Measurements from ENCODE around the gene ZNF211.

The ZNF211 gene

GRCh38 chr19:57682226-57682766 lies 49.3 kb downstream of the ZNF211 start:
- no peak for TF ChIP-seq CTCF (IDR thresholded peaks at IDR 0.05)

- TF ChIP-seq CTCF (IDR thresholded peaks at IDR 0.05) = no peak
Observed at GRCh38 chr19:57686727-57687126, 53.8 kb downstream of the ZNF211 start.

DNA sequence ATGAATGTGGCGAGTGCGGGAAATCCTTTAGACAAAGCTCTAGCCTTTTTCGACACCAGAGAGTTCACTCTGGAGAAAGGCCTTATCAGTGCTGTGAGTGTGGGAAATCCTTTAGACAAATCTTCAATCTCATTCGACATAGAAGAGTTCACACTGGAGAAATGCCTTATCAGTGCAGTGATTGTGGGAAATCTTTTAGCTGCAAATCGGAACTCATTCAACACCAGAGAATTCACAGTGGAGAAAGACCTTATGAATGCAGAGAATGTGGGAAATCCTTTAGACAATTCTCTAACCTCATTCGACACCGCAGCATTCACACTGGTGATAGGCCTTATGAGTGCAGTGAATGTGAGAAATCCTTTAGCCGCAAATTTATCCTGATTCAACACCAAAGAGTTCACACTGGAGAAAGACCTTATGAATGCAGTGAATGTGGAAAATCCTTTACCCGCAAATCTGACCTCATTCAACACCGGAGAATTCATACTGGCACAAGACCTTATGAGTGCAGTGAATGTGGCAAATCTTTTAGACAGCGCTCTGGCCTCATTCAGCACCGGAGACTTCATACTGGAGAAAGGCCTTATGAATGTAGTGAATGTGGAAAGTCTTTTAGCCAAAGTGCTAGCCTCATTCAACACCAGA lies 54.5 kb downstream of the ZNF211 start:
- TF ChIP-seq CTCF (IDR thresholded peaks at IDR 0.05) = no peak

DNA sequence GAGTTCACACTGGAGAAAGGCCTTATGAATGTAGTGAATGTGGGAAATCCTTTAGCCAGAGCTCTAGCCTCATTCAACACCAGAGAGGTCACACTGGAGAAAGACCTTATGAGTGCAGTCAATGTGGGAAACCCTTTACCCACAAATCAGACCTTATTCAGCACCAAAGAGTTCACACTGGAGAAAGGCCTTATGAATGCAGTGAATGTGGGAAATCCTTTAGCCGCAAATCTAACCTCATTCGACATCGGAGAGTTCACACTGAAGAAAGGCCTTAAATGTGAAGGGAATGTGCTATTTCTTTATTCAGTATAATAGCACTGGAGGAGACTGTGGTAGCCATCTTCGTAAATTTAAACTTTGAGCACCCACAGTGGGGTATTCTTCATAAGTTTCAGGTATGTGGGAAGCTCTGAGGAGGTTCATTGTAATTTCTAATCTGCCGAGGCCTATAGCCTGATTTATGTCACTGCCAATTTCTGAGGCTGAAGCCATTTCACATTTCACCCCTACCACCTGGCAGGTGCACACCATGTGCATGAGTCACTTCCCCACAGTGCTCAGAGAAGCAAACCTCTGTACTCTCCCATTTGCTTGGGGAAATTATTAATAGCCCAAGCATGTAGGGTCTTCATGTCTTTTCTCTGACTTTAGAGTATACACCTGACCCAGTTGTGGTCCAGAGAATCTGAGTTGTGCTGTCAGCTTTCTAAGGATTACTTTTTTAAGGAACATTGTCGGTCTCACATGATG lies 55.2 kb downstream of the ZNF211 start:
- no peak for TF ChIP-seq CTCF (IDR thresholded peaks at IDR 0.05)

DNA sequence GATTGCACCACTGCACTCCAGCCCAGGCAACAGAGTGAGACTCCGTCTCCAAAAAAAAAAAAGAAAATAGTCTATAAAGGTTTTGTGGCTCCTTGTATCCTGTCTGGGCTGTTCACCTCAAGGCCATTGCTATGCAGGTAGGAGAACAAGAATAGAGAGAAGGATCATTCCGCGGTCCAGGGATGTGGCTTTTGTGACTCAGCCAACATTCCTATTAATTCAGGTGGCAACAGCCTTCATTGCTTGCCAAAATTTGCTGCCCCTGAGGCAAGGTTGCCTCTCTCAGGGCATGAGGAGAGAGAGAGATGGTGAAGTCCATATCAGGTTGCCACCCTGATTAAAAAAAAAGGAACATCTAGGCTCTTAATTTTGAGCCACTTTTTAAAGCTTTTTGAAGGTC lies 56.8 kb downstream of the ZNF211 start:
- no peak for TF ChIP-seq CTCF (IDR thresholded peaks at IDR 0.05)
